Urothelium cell line (cell line): ENCODE results near the gene OR5P2.
"Not testable (repeated sequence)": the region's sequence is repeated elsewhere in the genome, so short reads cannot be mapped to it uniquely, and the experiment has no call there.

Source experiments
- DNase-seq: peaks from one replicate; pipeline ENCODE4 v3.0.0; 2011; ENCODE audit warnings: low spot score, mixed read lengths
- FAIRE-seq: peaks from 2 replicates; lab custom pipeline; 2011; peaks lifted over from hg19 to GRCh38; lab: Jason Lieb, UNC

Gene OR5P2, protein sequence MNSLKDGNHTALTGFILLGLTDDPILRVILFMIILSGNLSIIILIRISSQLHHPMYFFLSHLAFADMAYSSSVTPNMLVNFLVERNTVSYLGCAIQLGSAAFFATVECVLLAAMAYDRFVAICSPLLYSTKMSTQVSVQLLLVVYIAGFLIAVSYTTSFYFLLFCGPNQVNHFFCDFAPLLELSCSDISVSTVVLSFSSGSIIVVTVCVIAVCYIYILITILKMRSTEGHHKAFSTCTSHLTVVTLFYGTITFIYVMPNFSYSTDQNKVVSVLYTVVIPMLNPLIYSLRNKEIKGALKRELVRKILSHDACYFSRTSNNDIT

DNA sequence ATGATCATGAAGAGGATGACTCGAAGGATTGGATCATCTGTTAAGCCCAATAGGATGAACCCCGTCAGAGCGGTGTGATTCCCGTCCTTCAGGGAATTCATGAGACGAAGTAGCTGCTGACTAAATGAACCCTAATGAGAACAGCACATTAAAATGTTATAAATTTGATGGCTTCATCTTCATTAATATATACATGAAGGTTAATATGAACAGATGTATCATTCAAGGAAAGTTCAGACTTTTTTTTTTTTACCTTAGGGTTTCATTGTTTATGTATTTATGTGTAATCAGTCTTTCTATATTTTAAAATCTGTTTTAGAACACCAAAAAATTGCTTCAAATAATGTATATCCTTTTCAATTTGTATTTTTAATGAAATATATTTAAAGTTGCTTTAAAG, at the start of gene OR5P2:
Gene OR5P2 (minus strand): TSS at position 101 of the 400 bp plus-strand sequence. CDS start 0 bp downstream, at position 101.
- DNase-seq = no peak
- FAIRE-seq = no peak

GRCh38 chr11:7846003-7846402, 49.3 kb upstream of the OR5P2 start:
- FAIRE-seq (no peak), DNase-seq (no peak)

GRCh38 chr11:7844986-7845385, 48.2 kb upstream of the OR5P2 start:
- no peak for FAIRE-seq
- no peak for DNase-seq

GRCh38 chr11:7844521-7844920, 47.8 kb upstream of the OR5P2 start:
- FAIRE-seq (no peak), DNase-seq (no peak)

DNA sequence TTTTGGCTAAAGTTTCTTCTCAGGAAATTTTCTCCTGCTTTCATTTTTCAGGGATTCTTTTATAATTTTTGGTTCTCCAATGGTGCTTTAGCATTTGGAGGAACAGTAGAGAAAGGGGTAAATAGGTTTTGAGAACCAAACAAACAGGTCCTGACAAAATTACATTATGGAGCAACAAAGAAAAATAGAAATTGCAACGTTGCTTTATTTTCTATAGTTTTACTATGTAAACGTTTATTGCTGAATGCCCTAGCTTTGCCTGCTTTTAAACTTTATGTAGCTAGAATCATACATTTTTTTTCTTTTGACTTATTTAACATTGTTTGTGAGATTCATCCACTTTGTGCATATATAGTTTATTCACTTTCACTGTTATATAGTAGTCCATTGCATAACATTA, 43.8 kb upstream of the OR5P2 start:
- no peak for FAIRE-seq
- DNase-seq = no peak

GRCh38 chr11:7833527-7833926, 36.8 kb upstream of the OR5P2 start:
- FAIRE-seq (no peak), DNase-seq (no peak)

DNA sequence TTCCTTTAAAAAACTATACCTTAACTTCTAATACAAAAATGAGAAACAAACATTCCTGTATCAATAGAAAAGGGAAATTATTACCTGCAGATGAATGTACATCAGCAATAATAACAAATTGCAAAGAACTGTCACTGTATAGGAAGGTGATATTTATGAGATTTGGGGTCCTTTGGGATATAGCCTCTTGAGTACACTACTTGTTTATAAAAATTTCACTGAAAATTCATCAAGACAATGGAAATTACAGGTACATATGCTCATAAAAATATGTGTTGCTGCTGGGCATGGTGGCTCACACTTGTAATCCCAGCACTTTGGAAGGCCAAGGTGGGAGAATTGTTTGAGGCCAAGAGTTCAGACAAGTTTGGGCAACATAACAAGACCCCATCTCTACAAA, 34.0 kb upstream of the OR5P2 start, which contains the start of gene OR5P3:
Gene OR5P3 (minus strand): TSS at position 101 of the 400 bp plus-strand sequence.
- DNase-seq = no peak
- FAIRE-seq = no peak

- DNase-seq (no peak), FAIRE-seq (no peak)
These were observed 29.6 kb upstream of the OR5P2 start for GRCh38 chr11:7826324-7826723.

DNA sequence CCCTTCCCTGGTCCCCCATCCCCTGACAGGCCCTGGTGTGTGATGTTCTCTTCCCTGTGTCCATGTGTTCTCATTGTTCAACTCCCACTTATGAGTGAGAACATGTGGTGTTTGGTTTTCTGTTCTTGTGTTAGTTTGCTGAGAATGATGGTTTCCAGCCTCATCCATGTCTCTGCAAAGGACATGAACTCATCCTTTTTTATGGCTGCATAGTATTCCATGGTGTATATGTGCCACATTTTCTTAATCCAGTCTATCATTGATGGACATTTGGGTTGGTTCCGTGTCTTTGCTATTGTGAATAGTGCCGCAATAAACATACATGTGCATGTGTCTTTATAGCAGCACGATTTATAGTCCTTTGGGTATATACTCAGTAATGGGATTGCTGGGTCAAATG, 23.7 kb upstream of the OR5P2 start:
- FAIRE-seq, DNase-seq: not testable (repeated sequence)

DNA sequence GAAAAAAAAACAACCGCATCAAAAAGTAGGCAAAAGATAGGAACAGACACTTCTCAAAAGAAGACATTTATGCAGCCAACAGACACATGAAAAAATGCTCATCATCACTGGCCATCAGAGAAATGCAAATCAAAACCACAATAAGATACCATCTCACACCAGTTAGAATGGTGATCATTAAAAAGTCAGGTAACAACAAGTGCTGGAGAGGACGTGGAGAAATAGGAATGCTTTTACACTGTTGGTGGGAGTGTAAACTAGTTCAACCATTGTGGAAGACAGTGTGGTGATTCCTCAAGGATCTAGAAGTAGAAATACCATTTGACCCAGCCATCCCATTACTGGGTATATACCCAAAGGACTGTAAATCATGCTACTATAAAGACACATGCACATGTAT, 18.2 kb upstream of the OR5P2 start:
- DNase-seq, FAIRE-seq: not testable (repeated sequence)

DNA sequence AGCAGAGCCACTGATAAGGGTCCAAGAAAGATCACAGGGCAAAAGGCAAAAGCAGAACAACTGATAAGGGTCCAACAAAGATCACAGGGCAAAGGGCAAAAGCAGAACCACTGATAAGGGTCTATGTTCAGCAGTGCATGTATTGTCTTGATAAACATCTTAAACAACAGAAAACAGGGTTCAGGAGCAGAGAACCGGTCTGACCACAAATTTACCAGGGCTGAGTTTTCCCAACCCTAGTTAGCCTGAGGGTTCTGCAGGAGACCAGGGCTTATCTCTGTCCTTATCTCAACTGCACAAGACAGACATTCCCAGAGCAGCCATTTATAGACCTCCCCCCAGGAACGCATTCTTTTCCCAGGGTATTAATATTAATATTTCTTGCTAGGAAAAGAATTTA, 13.6 kb upstream of the OR5P2 start:
- not testable (repeated sequence) for FAIRE-seq, DNase-seq

GRCh38 chr11:7793233-7793632, 3.5 kb downstream of the OR5P2 start:
- DNase-seq (no peak), FAIRE-seq (no peak)

DNA sequence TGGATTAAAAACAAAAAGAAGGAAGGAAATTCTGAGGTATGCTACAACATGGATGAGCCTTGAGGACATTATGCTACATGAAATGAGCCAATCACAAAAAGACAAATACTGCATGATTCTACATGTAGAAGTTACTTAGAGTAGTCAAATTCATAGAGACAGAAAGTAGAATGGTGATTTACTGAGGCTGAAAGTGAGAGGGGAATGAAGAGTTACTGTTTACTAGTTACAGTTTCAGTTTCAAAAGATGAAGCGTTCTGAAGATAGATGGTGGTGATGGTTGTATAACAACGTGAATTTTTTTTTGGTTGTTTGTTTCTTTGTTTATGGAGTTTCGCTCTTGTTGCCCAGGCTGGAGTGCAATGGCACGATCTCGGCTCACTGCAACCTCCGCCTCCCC, 9.5 kb downstream of the OR5P2 start:
- DNase-seq = no peak
- FAIRE-seq = no peak

GRCh38 chr11:7775689-7776088, 21.1 kb downstream of the OR5P2 start:
- DNase-seq (no peak), FAIRE-seq (no peak)

GRCh38 chr11:7764301-7764700, 32.4 kb downstream of the OR5P2 start:
- FAIRE-seq, DNase-seq: not testable (repeated sequence)

DNA sequence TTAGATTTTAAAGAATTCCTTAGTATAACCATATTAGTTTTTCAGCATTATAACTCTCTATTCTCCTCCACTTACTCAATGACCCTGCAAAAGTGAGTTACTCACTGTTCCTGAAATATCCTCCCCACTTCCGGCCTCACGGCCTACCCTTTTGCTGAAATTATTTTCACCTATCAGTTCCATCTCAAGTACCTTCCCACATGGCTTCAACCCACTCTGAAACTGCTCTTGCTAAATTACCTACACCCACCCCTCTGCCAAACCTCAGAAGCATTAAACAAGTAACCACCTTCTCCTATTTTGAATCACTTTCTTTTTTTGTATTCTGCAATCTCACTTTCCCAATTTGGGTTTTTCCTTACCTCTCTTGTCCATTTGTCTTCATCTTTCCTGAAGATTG, 37.7 kb downstream of the OR5P2 start:
- DNase-seq = no peak
- FAIRE-seq = no peak

- DNase-seq = no peak
- no peak for FAIRE-seq
These were observed 47.3 kb downstream of the OR5P2 start for GRCh38 chr11:7749456-7749855.
